Measurements from ENCODE around the gene PRSS56.
"Not testable (repeated sequence)": the region's sequence is repeated elsewhere in the genome, so short reads cannot be mapped to it uniquely, and the experiment has no call there.

Gene PRSS56

GRCh38 chr2:232528746-232529460 lies 8.7 kb downstream of the PRSS56 start:
- no peak for TF ChIP-seq CTCF (IDR thresholded peaks at IDR 0.05; ENCODE audit: control extremely low read depth, extremely low read depth, low read depth, missing control alignments)
- no peak for DNase-seq (ENCODE audit: extremely low spot score)
- ChIA-PET CTCF (interaction anchor here (1.0 kb wide), 1 partner anchor 202 kb away, joined by 3 read pairs; no protein-coding TSS in a partner anchor), POLR2A (no interaction called here)

DNA sequence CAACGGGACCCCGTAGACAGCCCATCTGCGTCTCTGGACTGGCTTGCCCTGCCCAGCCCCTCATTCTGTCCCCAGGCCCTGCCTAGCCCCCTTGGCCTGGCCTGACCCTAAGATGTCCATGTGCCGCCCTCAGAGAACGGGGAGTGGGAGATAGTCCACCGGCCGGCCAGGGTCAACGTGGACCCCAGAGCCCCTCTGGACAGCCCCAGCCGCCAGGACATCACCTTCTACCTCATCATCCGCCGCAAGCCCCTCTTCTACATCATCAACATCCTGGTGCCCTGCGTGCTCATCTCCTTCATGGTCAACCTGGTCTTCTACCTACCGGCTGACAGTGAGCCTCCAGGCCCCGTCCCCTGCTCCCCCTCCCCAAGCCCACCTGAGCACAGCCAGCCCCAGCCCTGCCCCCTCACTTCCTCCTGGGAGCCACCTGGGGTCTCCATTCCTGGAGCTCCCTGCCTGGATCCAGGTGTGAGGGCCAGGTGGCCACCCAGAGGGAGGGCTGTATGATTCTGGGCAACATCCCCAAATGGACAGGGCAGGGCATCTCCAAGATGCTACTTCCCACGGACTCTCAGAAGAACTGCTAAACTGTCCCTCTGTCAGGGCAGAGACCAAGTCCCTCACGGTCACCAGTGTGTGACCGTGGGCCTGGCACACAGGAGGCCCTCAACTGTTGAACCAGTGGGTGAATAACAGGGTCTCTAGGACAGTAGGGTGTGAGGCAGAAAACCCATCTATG lies 9.8 kb downstream of the PRSS56 start:
- CTCF ChIA-PET: interaction anchor here (1.3 kb wide), 1 partner anchor 9 kb away, joined by 5 read pairs; no protein-coding TSS in a partner anchor
- no peak for TF ChIP-seq CTCF (IDR thresholded peaks at IDR 0.05; ENCODE audit: control extremely low read depth, extremely low read depth, low read depth, missing control alignments)
- no peak for DNase-seq (ENCODE audit: extremely low spot score)
- POLR2A ChIA-PET: no interaction called here

- no peak for DNase-seq (ENCODE audit: extremely low spot score)
- TF ChIP-seq CTCF (IDR thresholded peaks at IDR 0.05; ENCODE audit: control extremely low read depth, extremely low read depth, low read depth, missing control alignments): no peak
- CTCF ChIA-PET: interaction anchor here (1.1 to 1.3 kb wide), 3 partner anchors 8 to 20 kb away, joined by 3 to 5 read pairs (median 3); no protein-coding TSS in a partner anchor
- POLR2A ChIA-PET: no interaction called here
Observed at GRCh38 chr2:232530626-232531260, 10.6 kb downstream of the PRSS56 start.

DNA sequence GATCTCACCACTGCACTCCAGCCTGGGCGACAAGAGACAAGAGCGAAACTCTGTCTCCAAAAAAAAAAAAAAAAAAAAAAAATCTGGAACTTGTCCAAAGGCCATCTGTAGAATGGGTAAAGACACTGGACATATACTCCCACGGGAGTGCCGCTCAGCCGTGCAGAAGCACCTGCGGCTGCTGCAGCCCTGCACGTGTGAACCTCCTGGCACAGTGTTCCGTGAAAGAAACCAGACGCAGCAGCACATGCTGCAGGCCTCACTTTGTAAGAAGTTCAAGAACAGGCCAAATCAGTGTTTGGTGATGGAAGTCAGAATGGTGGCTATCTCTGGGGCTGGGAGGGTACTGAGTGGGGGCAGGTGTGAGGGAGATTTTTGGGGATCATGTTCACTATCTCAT lies 12.2 kb downstream of the PRSS56 start:
- TF ChIP-seq CTCF (IDR thresholded peaks at IDR 0.05; ENCODE audit: control extremely low read depth, extremely low read depth, low read depth, missing control alignments): no peak
- DNase-seq (ENCODE audit: extremely low spot score): no peak
- CTCF ChIA-PET: interaction anchor here (0.9 kb wide), 1 partner anchor 11 kb away, joined by 3 read pairs; no protein-coding TSS in a partner anchor
- POLR2A ChIA-PET: interaction anchor here (0.6 kb wide), 1 partner anchor 568 kb away, joined by 3 read pairs; no protein-coding TSS in a partner anchor

GRCh38 chr2:232532821-232533220 lies 12.6 kb downstream of the PRSS56 start:
- POLR2A ChIA-PET; CTCF ChIA-PET; DNase-seq (ENCODE audit: extremely low spot score): not testable (repeated sequence)

DNA sequence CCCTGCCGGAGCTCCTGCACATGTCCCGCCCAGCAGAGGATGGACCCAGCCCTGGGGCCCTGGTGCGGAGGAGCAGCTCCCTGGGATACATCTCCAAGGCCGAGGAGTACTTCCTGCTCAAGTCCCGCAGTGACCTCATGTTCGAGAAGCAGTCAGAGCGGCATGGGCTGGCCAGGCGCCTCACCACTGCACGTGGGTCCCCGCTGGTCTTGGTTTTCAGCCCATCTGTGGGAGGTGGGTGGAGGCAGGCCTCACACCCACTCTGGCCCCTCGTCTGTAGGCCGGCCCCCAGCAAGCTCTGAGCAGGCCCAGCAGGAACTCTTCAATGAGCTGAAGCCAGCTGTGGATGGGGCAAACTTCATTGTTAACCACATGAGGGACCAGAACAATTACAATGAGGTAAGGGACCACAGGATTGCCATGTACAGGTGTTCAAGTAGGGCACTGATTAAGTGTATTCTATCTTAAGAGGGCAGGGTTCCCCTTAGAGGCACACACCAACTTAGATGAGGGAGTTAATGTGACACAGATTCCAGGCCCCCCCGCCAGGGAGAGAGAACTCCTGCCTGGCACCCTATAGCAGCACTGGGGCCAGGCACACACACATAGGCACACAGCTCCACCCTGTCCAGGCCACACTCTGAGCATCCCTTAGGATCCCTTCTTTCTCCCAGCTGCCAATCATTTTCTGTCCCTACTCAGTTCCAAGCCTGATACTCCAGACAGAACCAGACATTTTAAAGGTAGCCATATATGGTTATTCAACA lies 13.9 kb downstream of the PRSS56 start:
- ChIA-PET CTCF (interaction anchor here (1.2 kb wide), 1 partner anchor 12 kb away, joined by 3 read pairs; no protein-coding TSS in a partner anchor), POLR2A (no interaction called here)

More for the DNA sequence above, 13.9 kb downstream of the PRSS56 start:
- TF ChIP-seq CTCF (IDR thresholded peaks at IDR 0.05; ENCODE audit: control extremely low read depth, extremely low read depth, low read depth, missing control alignments): no peak
- DNase-seq (ENCODE audit: extremely low spot score): no peak

Data from GM10248 (cell line).